ENCODE measurements around the gene DDX52. TPM values are rescaled to one million over a fixed set of nuclear protein-coding genes. Genes with fewer than 3 reads are reported as not detected.

DDX52 gene
- total and polyA plus RNA-seq, 9 of the 15 experiments (the other 6 are each of a cell fraction or from before 2014, with no cell fraction given), result 19.1 to 50.5 (median 34.8) TPM

DNA sequence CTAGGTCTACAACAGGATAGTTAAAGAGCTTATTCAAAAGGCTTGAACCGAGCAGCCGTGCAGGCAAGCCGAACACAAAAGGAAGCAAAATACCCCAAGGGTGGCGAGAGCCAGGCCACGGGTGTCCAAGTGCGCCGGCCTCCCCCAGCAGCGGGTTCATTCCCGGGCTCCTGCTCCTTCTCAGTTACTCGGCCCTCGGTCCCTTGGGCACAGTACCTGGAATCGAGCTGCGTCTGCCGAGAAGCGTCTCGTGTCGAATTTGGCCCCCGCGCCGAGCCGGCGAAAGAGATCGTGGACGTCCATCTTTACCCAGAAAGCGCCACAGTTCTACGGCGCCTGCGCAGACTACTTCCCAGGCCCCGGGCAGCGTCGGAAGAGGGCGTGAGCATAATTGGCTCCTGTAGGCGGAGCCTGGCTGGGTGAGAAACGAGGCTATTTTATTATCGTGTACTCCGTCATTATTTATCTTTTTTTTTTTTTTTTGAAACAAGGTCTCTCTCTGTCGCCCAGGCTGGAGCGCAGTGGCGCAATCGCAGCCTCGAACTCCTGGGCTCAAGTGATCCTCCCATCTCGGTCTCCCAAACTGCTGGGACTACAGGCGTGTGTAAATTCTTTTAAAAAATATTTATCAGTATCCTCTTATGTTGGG is at the start of gene DDX52 (continued):
- TF ChIP-seq CEBPB (tag; IDR thresholded peaks at IDR 0.05), result peak; percentile 92
- TF ChIP-seq, protein P1, sequence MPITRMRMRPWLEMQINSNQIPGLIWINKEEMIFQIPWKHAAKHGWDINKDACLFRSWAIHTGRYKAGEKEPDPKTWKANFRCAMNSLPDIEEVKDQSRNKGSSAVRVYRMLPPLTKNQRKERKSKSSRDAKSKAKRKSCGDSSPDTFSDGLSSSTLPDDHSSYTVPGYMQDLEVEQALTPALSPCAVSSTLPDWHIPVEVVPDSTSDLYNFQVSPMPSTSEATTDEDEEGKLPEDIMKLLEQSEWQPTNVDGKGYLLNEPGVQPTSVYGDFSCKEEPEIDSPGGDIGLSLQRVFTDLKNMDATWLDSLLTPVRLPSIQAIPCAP (CRISPR knock-in tag; IDR thresholded peaks at IDR 0.05; ENCODE audit: borderline replicate concordance), result no peak
- TF ChIP-seq PYGO2 (tag; IDR thresholded peaks at IDR 0.05), result no peak
- TF ChIP-seq, protein P2, sequence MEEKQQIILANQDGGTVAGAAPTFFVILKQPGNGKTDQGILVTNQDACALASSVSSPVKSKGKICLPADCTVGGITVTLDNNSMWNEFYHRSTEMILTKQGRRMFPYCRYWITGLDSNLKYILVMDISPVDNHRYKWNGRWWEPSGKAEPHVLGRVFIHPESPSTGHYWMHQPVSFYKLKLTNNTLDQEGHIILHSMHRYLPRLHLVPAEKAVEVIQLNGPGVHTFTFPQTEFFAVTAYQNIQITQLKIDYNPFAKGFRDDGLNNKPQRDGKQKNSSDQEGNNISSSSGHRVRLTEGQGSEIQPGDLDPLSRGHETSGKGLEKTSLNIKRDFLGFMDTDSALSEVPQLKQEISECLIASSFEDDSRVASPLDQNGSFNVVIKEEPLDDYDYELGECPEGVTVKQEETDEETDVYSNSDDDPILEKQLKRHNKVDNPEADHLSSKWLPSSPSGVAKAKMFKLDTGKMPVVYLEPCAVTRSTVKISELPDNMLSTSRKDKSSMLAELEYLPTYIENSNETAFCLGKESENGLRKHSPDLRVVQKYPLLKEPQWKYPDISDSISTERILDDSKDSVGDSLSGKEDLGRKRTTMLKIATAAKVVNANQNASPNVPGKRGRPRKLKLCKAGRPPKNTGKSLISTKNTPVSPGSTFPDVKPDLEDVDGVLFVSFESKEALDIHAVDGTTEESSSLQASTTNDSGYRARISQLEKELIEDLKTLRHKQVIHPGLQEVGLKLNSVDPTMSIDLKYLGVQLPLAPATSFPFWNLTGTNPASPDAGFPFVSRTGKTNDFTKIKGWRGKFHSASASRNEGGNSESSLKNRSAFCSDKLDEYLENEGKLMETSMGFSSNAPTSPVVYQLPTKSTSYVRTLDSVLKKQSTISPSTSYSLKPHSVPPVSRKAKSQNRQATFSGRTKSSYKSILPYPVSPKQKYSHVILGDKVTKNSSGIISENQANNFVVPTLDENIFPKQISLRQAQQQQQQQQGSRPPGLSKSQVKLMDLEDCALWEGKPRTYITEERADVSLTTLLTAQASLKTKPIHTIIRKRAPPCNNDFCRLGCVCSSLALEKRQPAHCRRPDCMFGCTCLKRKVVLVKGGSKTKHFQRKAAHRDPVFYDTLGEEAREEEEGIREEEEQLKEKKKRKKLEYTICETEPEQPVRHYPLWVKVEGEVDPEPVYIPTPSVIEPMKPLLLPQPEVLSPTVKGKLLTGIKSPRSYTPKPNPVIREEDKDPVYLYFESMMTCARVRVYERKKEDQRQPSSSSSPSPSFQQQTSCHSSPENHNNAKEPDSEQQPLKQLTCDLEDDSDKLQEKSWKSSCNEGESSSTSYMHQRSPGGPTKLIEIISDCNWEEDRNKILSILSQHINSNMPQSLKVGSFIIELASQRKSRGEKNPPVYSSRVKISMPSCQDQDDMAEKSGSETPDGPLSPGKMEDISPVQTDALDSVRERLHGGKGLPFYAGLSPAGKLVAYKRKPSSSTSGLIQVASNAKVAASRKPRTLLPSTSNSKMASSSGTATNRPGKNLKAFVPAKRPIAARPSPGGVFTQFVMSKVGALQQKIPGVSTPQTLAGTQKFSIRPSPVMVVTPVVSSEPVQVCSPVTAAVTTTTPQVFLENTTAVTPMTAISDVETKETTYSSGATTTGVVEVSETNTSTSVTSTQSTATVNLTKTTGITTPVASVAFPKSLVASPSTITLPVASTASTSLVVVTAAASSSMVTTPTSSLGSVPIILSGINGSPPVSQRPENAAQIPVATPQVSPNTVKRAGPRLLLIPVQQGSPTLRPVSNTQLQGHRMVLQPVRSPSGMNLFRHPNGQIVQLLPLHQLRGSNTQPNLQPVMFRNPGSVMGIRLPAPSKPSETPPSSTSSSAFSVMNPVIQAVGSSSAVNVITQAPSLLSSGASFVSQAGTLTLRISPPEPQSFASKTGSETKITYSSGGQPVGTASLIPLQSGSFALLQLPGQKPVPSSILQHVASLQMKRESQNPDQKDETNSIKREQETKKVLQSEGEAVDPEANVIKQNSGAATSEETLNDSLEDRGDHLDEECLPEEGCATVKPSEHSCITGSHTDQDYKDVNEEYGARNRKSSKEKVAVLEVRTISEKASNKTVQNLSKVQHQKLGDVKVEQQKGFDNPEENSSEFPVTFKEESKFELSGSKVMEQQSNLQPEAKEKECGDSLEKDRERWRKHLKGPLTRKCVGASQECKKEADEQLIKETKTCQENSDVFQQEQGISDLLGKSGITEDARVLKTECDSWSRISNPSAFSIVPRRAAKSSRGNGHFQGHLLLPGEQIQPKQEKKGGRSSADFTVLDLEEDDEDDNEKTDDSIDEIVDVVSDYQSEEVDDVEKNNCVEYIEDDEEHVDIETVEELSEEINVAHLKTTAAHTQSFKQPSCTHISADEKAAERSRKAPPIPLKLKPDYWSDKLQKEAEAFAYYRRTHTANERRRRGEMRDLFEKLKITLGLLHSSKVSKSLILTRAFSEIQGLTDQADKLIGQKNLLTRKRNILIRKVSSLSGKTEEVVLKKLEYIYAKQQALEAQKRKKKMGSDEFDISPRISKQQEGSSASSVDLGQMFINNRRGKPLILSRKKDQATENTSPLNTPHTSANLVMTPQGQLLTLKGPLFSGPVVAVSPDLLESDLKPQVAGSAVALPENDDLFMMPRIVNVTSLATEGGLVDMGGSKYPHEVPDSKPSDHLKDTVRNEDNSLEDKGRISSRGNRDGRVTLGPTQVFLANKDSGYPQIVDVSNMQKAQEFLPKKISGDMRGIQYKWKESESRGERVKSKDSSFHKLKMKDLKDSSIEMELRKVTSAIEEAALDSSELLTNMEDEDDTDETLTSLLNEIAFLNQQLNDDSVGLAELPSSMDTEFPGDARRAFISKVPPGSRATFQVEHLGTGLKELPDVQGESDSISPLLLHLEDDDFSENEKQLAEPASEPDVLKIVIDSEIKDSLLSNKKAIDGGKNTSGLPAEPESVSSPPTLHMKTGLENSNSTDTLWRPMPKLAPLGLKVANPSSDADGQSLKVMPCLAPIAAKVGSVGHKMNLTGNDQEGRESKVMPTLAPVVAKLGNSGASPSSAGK (IDR thresholded peaks at IDR 0.05), result no peak
- TF ChIP-seq CREM (IDR thresholded peaks at IDR 0.05; ENCODE audit: low read depth), result peak; percentile 42
- no peak for TF ChIP-seq DNMT1 (IDR thresholded peaks at IDR 0.05)
- no peak for TF ChIP-seq NR2F6 (CRISPR knock-in tag; IDR thresholded peaks at IDR 0.05)
- no peak for TF ChIP-seq CBFA2T2 (conservative IDR thresholded peaks at IDR 0.05)
- TF ChIP-seq CTBP1 (IDR thresholded peaks at IDR 0.05; ENCODE audit: borderline replicate concordance), result no peak
- no peak for TF ChIP-seq NELFE (IDR thresholded peaks at IDR 0.05; ENCODE audit: insufficient read depth, insufficient read length)
- TF ChIP-seq RBM39 (optimal IDR thresholded peaks at IDR 0.05; ENCODE audit: low read depth, low read length), result no peak
- TF ChIP-seq, protein P3, sequence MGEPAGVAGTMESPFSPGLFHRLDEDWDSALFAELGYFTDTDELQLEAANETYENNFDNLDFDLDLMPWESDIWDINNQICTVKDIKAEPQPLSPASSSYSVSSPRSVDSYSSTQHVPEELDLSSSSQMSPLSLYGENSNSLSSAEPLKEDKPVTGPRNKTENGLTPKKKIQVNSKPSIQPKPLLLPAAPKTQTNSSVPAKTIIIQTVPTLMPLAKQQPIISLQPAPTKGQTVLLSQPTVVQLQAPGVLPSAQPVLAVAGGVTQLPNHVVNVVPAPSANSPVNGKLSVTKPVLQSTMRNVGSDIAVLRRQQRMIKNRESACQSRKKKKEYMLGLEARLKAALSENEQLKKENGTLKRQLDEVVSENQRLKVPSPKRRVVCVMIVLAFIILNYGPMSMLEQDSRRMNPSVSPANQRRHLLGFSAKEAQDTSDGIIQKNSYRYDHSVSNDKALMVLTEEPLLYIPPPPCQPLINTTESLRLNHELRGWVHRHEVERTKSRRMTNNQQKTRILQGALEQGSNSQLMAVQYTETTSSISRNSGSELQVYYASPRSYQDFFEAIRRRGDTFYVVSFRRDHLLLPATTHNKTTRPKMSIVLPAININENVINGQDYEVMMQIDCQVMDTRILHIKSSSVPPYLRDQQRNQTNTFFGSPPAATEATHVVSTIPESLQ (CRISPR knock-in tag; IDR thresholded peaks at IDR 0.05), result no peak
- TF ChIP-seq ZKSCAN3 (CRISPR knock-in tag; IDR thresholded peaks at IDR 0.05), result no peak

Data from K562 (cell line).